ENCODE data around the gene ATP8B4.

GRCh38 chr15:49985463-49985862 lies 133.6 kb downstream of the ATP8B4 start:
- no peak for TF ChIP-seq ARNTL (CRISPR knock-in tag; IDR thresholded peaks at IDR 0.05; ENCODE audit: borderline replicate concordance, low read depth)
- no peak for TF ChIP-seq PPARA (CRISPR knock-in tag; IDR thresholded peaks at IDR 0.05; ENCODE audit: borderline replicate concordance)
- TF ChIP-seq TSHZ2 (CRISPR knock-in tag; IDR thresholded peaks at IDR 0.05): no peak
- TF ChIP-seq PATZ1 (CRISPR knock-in tag; IDR thresholded peaks at IDR 0.05; ENCODE audit: borderline replicate concordance): no peak
- TF ChIP-seq ZC3H10 (CRISPR knock-in tag; IDR thresholded peaks at IDR 0.05): no peak
- no peak for TF ChIP-seq RARB (CRISPR knock-in tag; IDR thresholded peaks at IDR 0.05)
- TF ChIP-seq ISL1 (CRISPR knock-in tag; IDR thresholded peaks at IDR 0.05): no peak
- TF ChIP-seq ZNF70 (CRISPR knock-in tag; IDR thresholded peaks at IDR 0.05): no peak
- TF ChIP-seq ZFP30 (CRISPR knock-in tag; IDR thresholded peaks at IDR 0.05): no peak
- no peak for TF ChIP-seq ZNF565 (CRISPR knock-in tag; conservative IDR thresholded peaks at IDR 0.05; ENCODE audit: low read depth)
